Activated CD8-positive, alpha-beta memory T cell treated with anti-CD3 and anti-CD28 coated beads, Interleukin-2, amount 50 U/mL, for 1 hour (primary cell): ENCODE data around the gene GARIN3.
"Not testable (repeated sequence)": the region's sequence is repeated elsewhere in the genome, so short reads cannot be mapped to it uniquely, and the experiment has no call there.

Experiments
- DNase-seq: peaks from one replicate; pipeline ENCODE4 v3.0.0-alpha.2; 2020; ENCODE audit errors: extremely low read depth

Gene GARIN3

DNA sequence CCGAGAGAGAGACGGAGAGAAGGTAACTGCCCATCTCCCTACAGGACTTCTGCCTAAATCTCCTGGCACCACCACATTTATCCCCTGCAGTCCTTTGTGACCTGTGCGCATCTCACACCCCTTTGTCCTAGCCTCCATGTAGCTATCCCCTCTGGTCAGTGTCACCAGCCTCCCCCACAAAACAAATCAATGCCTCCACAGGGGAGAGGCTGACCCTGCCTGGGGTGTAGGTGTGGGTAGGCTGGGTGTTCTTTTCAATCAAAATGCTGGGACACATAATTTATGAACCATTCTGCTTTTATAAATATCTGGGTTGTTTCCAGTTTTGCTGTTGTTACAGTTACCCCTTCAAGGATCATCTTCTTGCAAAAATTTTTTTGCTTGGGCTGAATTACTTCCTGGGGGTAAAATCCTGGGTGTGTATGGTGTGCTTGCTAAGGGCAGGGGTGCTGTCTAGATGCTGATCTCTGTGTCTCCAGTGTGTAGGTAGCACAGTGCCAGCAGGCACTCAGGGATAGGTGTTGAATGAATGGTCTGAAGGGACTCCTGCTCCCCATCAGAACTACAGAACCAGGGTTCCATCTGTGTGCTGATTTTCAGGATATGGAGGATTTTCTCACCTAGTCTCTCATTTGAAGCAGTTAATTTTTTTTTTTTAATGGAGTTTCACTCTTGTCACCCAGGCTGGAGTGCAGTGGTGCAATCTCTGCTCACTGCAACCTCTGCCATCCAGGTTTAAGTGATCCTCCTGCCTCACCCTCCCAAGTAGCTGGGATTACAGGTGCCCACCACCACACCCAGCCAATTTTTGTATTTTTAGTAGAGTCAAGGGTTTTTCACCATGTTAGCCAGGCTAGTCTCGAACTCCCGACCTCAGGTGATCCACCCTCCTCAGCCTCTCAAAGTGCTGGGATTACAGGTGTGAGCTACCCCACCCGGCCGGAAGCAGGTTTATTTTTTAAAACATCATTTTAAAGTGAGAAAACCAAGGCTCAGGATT lies at the start of gene GARIN3:
TSS of gene GARIN3 (minus strand) at position 51 of the 1,000 bp plus-strand sequence. CDS start 96 bp downstream, outside the sequence.
- no peak for DNase-seq

GRCh38 chr5:157215514-157216167 lies 49.6 kb upstream of the GARIN3 start:
- DNase-seq: no peak

- no peak for DNase-seq
Measured at GRCh38 chr5:157214861-157215513, 48.9 kb upstream of the GARIN3 start.

- no peak for DNase-seq
Measured at GRCh38 chr5:157214415-157214814, 48.4 kb upstream of the GARIN3 start.

DNA sequence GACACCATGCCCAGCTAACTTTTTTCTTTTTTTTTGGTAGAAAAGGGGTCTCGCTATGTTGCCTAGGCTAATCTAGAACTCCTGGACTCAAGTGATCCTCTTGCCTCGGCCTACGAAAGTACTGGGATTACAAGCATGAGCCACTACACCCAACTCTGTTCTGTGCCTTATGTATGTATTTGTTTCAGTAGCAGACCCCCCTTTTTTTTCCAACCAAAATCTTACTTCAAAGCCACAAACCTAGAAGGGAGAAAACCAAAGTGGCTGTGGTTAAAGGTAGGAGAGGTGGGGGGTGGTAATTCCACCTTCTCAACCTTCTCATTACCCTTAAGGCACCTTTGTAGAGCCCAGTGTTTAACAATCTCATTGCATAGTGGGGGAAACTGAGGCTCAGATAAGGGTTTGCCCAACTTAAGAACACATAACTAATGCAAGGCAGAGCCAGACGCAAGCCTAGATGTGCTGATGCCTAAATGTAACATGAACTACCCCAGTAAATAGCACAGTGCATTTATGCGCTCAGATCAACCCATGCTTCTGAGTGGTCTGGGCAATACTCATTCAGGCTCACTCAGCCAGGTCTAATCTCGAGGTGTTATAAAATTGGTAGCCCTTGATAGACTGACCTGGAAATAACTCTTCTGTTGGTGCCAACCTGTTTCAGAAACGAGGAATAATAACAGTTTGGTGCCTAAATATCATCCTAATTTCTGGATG lies 47.6 kb upstream of the GARIN3 start:
- no peak for DNase-seq

DNA sequence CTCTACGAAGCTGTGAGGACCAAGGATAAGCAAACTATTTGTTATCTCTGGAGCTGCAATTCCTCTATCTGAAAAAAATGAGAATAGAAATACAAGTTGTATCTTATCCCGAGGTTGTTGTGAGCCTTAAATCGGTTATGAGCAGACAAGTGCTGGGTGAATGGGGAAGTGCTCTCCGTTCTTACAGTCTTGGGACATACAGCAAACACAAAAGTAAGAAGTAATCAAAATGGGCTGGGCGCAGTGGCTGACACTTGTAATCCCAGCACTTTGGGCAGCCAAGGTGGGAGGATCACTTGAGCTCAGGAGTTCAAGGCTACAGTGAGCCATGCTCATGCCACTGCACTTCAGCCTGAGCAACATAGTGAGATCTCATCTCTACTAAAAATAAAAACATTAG lies 46.2 kb upstream of the GARIN3 start:
- no peak for DNase-seq

DNA sequence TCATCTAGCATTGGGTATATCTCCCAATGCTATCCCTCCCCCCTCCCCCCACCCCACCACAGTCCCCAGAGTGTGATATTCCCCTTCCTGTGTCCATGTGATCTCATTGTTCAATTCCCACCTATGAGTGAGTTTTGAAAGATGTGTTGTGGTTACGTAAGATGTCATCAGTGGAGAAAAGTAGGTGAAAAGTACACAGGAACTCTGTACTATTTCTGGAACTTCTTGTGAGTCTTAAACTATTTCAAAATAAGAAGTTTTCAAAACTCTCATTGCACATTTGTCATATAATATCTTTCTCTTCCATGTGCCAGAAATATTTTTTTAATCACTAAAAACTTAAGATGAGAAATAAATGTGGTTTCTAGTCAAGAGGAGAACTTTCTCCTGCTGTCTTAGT lies 44.6 kb upstream of the GARIN3 start:
- DNase-seq: not testable (repeated sequence)

- DNase-seq: no peak
Measured at GRCh38 chr5:157205708-157206107, 39.6 kb upstream of the GARIN3 start.

DNA sequence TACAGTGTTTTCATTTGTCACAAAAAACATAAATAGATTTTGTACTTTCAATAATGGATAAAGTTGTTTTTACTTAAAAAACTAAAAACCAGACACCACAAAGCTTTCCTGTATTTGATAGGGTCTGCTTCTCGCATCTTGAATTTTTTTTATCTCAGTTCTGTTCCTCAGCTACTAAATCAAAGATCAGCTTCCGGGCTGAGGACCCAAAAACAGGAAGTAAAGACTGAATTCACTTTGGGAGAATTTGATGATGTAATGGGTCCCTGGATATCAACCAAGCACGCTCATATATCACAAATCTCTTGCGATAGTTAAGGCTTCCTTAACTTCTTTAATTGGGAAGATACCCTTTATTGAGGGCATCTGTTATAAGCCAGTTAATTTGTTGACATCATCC lies 38.7 kb upstream of the GARIN3 start:
- no peak for DNase-seq

- no peak for DNase-seq
Measured at GRCh38 chr5:157203417-157203816, 37.4 kb upstream of the GARIN3 start.

- no peak for DNase-seq
Measured at GRCh38 chr5:157201857-157202256, 35.8 kb upstream of the GARIN3 start.

DNA sequence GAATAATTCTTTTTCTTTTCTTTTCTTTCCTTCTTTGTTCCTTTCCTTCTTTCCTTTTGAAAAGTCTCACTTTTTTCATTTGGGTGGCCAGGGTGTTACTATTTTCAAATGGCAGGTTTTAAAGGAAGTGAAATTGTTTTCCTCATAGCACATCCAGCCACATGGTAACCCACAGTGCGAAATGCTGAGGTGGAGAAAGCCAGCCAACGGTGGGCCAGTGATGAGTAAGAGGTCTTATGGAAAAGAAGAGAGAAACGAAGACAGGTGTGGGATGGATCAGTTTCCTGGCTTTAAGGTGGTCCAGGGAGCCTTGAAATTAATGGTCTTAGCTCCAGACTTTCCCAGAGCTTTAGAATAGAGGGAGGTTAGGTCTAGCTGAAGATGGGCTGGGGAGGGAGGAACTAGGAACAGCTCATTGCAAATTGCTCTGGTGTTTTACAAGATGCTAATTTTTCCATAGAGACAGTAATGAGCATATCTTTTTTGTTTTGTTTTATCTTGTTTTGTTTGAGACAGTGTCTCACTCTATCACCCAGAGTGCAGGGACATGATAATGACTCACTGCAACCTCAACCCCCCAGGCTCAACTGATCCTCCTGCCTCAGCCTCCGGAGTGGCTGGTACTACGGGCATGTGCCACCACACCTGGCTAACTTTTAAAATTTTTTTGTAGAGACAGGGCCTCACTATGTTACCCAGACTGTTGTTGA lies 32.4 kb upstream of the GARIN3 start:
- DNase-seq: peak; percentile 45

- DNase-seq: no peak
Measured at GRCh38 chr5:157197086-157197485, 31.0 kb upstream of the GARIN3 start.

DNA sequence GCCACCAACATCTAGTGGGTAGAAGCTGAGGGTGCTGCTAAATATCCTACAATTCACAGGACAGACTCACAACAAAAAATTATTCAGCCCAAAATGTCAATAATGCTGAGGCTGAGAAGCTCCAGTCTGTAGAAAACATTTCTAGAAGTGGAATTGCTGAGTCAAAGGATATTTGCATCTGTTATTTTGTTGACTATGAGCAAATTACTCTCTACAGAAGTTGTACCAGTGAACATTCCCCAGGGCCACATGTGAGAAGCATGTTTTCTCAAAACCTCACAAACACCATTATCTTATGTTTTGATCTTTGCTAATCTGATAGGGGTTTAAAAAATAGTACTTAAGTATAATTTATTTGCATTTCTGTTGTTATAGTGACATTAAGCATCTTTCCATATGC lies 30.0 kb upstream of the GARIN3 start:
- DNase-seq: no peak

- DNase-seq: no peak
Measured at GRCh38 chr5:157193699-157194424, 27.8 kb upstream of the GARIN3 start.

- no peak for DNase-seq
Measured at GRCh38 chr5:157189223-157189622, 23.2 kb upstream of the GARIN3 start.

- DNase-seq: no peak
Measured at GRCh38 chr5:157188270-157188669, 22.2 kb upstream of the GARIN3 start.

- no peak for DNase-seq
Measured at GRCh38 chr5:157187046-157187754, 21.1 kb upstream of the GARIN3 start.

- no peak for DNase-seq
Measured at GRCh38 chr5:157186309-157187045, 20.4 kb upstream of the GARIN3 start.
